Measurements from ENCODE around the gene RPL37. TPM values are rescaled to one million over a fixed set of nuclear protein-coding genes. Genes with fewer than 3 reads are reported as not detected.

RPL37 gene
- total RNA-seq, 1 experiment from 2014 or later, result 1,279 TPM

DNA sequence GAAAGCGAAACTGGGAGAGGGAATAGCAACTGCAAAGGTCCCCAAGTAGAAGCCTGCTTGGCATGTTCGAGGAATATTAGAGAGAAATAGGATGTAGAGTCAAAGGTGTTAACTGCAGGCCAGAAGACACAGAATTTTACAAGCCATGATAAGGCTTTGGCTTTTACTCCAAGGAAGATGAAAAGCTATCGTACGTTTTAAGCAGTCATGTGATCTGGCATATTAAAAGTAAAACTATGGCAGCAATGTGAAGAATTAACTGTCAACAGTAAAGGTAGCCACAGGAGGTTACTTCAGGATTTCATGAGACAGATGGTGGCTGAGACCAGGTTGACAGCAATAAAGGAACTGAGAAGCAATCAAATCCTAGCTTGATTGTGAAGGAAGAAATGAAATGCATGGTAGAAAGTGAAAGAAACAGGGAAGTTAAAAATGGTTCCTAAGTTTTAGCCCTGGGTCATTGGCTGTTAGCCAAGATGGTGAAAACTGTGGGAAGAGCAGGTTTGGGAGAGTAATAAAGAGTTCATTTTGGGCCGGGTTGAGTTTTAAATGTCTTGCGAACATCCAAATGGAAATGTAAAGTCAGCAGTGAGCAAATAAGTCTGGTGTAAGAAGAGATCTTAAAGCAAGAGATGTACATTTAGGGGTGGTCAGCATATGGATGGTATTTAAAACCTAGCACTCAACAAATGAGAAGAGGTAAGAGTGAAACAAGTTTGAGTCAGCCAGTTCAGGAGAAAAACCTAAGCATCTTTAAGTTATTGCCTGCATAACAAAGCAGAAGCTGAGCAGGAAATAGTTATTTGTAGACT lies 59.0 kb downstream of the RPL37 start (continued):
- TF ChIP-seq ZNF274 (IDR thresholded peaks at IDR 0.05; ENCODE audit: low read depth, low read length), result no peak

Other genes starting within 250 kb of the RPL37 start
- 3.0 TPM for gene PTGER4, start 155.3 kb downstream of the RPL37 start, total RNA-seq (2021; ENCODE audit: unreplicated experiment)
- 14.5 TPM for gene TTC33, start 79.3 kb downstream of the RPL37 start, total RNA-seq (2021; ENCODE audit: unreplicated experiment)
- 53.5 TPM for gene PRKAA1, start 36.8 kb downstream of the RPL37 start, total RNA-seq (2021; ENCODE audit: unreplicated experiment)
- gene CARD6, start 6.1 kb upstream of the RPL37 start, total RNA-seq (2021; ENCODE audit: unreplicated experiment), result not detected
- gene C7, start 74.3 kb upstream of the RPL37 start, total RNA-seq (2021; ENCODE audit: unreplicated experiment), result 0.74 TPM
- not detected for gene MROH2B, start 236.1 kb upstream of the RPL37 start, total RNA-seq (2021; ENCODE audit: unreplicated experiment)